Transverse colon (tissue), 4 donors: ENCODE measurements around the gene NCAPD3.

Source experiments
- CTCF ChIP-seq, 5 experiments: fragments of 200-600 bp in 3 of 5; fragments of 450-650 bp in 2 of 5; sonication (generic) in 3 of 5; IDR thresholded peaks; 1 replicate in 2 of 5; 2 replicates in 3 of 5; pipeline ENCODE4 v1.5.1; 2016 to 2017; ENCODE audit warnings: antibody characterized with exemption in 5 of 5, inconsistent platforms in 3 of 5, mild to moderate bottlenecking in 2 of 5, moderate library complexity in 1 of 5
- POLR2A ChIP-seq: fragments of 450-650 bp; IDR thresholded peaks from one replicate; pipeline ENCODE4 v1.6.1; 2016; ENCODE audit warnings: antibody characterized with exemption, mild to moderate bottlenecking, moderate library complexity
- POLR2AphosphoS5 ChIP-seq, 3 donors: sonication (generic); formaldehyde crosslinking; IDR thresholded peaks; one replicate each; pipeline ENCODE4 v1.6.1; 2016; ENCODE audit warnings: antibody characterized with exemption in 3 of 3

GRCh38 chr11:134173296-134173695, 50.5 kb downstream of the NCAPD3 start:
- TF ChIP-seq CTCF (IDR thresholded peaks at IDR 0.05), result no peak
- TF ChIP-seq POLR2A, result no peak
- TF ChIP-seq POLR2AphosphoS5 (IDR thresholded peaks at IDR 0.05), result no peak
